Keratinocyte (primary cell): Measurements from ENCODE around the gene MAP7.

Experiments used
- EZH2 ChIP-seq: IDR thresholded peaks from one replicate; pipeline ENCODE4 v1.6.1; 2012; ENCODE audit warnings: inconsistent platforms, mild to moderate bottlenecking, low read length, moderate library complexity
- TF ChIP-seq, protein P1 (sequence below), 3 experiments: IDR thresholded peaks in 1 of 3; conservative IDR thresholded peaks in 1 of 3; optimal IDR thresholded peaks in 1 of 3; 2 replicates in 2 of 3; 3 replicates in 1 of 3; pipeline versions ENCODE3 to v1.5.1; 2011; ENCODE audit warnings: low read length in 3 of 3, mild to moderate bottlenecking in 3 of 3, moderate library complexity in 2 of 3, control low read depth in 1 of 3, inconsistent platforms in 1 of 3; ENCODE audit not compliant: insufficient read depth in 2 of 3; ENCODE audit errors: extremely low read depth in 1 of 3

DNA sequence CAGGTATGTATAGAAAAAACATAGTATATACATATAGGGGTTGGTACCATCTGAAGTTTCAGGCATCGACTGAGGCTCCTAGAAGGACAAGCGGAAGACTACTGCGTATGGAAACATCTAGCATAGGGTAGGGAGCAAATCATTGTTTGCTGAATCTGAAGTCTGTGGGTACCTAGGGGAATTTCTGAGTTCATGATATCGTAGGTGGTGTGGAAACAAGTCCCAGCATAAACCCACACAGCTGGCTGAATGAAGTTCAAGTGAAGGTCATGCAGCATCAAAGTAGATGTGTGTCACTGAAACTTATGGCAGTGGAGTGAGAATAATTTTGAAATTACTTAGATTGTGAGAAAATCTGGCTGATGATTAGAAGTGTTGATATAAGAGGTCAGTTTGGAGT is 39.4 kb downstream of the MAP7 start:
- TF ChIP-seq, protein P1, sequence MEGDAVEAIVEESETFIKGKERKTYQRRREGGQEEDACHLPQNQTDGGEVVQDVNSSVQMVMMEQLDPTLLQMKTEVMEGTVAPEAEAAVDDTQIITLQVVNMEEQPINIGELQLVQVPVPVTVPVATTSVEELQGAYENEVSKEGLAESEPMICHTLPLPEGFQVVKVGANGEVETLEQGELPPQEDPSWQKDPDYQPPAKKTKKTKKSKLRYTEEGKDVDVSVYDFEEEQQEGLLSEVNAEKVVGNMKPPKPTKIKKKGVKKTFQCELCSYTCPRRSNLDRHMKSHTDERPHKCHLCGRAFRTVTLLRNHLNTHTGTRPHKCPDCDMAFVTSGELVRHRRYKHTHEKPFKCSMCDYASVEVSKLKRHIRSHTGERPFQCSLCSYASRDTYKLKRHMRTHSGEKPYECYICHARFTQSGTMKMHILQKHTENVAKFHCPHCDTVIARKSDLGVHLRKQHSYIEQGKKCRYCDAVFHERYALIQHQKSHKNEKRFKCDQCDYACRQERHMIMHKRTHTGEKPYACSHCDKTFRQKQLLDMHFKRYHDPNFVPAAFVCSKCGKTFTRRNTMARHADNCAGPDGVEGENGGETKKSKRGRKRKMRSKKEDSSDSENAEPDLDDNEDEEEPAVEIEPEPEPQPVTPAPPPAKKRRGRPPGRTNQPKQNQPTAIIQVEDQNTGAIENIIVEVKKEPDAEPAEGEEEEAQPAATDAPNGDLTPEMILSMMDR (optimal IDR thresholded peaks at IDR 0.05 in 1 of 3, IDR thresholded peaks at IDR 0.05 in 1 of 3, conservative IDR thresholded peaks at IDR 0.05 in 1 of 3; ENCODE audit: extremely low read depth in 1 of 3, insufficient read depth in 2 of 3, low read length in 3 of 3): no peak
- TF ChIP-seq EZH2: no peak
